H1 (cell line): ENCODE results near the gene SERPINB1. TPM values are rescaled to one million over a fixed set of nuclear protein-coding genes. Genes with fewer than 3 reads are reported as not detected.

Source experiments
- CTCF ChIA-PET: fragments of 300-600 bp; sonication (Branson Sonifier 250); formaldehyde crosslinking; loops from one replicate; lab custom pipeline; 2021; ENCODE audit not compliant: partially characterized antibody; lab: Charles Lee
- POLR2A ChIA-PET: fragments of 300-600 bp; sonication (Branson Sonifier 250); formaldehyde crosslinking; loops from one replicate; lab custom pipeline; 2021; ENCODE audit warnings: inconsistent platforms; ENCODE audit not compliant: partially characterized antibody; lab: Charles Lee
- DNase-seq, 2 experiments: peaks; one replicate each; pipeline versions ENCODE4 v3.0.0 to v3.0.0-alpha.2; 2010 to 2022; ENCODE audit warnings: low spot score in 2 of 2, low read depth in 1 of 2, mixed read lengths in 1 of 2
- FAIRE-seq: peaks from 2 replicates; lab custom pipeline; 2011; peaks lifted over from hg19 to GRCh38; lab: Jason Lieb, UNC
- H2AFZ ChIP-seq: 2 replicates; pipeline ENCODE4 v1.8.1; 2012; ENCODE audit warnings: low read length, inconsistent platforms
- H2AK5ac ChIP-seq: 2 replicates; pipeline ENCODE4 v1.6.1; 2013; ENCODE audit warnings: low read depth, low read length
- H2BK120ac ChIP-seq: replicated peaks from 2 replicates; pipeline ENCODE3; 2013; ENCODE audit warnings: low read depth, low read length, inconsistent platforms
- H2BK12ac ChIP-seq: 2 replicates; pipeline ENCODE4 v1.6.1; 2013; ENCODE audit warnings: low read depth, low read length
- H2BK15ac ChIP-seq: 2 replicates; pipeline ENCODE4 v1.6.1; 2013; ENCODE audit warnings: low read length
- H2BK20ac ChIP-seq: 2 replicates; pipeline ENCODE4 v1.6.1; 2013; ENCODE audit warnings: low read length
- H2BK5ac ChIP-seq: 2 replicates; pipeline ENCODE4 v1.6.1; 2013; ENCODE audit warnings: low read depth, low read length
- H3K14ac ChIP-seq: 2 replicates; pipeline ENCODE4 v1.6.1; 2013; ENCODE audit warnings: inconsistent platforms; ENCODE audit not compliant: insufficient read length
- H3K18ac ChIP-seq: 2 replicates; pipeline ENCODE4 v1.6.1; 2013; ENCODE audit warnings: low read length; ENCODE audit errors: extremely low read depth
- H3K23ac ChIP-seq: 2 replicates; pipeline ENCODE4 v1.6.1; 2013; ENCODE audit warnings: inconsistent platforms; ENCODE audit not compliant: insufficient read length
- H3K23me2 ChIP-seq: 2 replicates; pipeline ENCODE4 v1.6.1; 2013; ENCODE audit warnings: low read depth, low read length
- H3K27ac ChIP-seq: 2 replicates; pipeline ENCODE4 v1.6.1; 2011; ENCODE audit warnings: low read depth, low read length, inconsistent platforms
- H3K27me3 ChIP-seq, 4 experiments: replicated peaks in 1 of 4; 1 replicate in 1 of 4; 2 replicates in 3 of 4; pipeline versions ENCODE4 v1.6.1 to v1.8.1; 2011 to 2013; ENCODE audit warnings: low read length in 3 of 4, mild to moderate bottlenecking in 3 of 4, inconsistent platforms in 2 of 4, mixed read lengths in 2 of 4, moderate library complexity in 1 of 4; ENCODE audit not compliant: control insufficient read depth in 3 of 4, insufficient read depth in 3 of 4; ENCODE audit errors: extremely low read depth in 1 of 4
- H3K36me3 ChIP-seq, 4 experiments: 2 replicates each; pipeline versions ENCODE4 v1.6.1 to v1.8.1; 2011 to 2013; ENCODE audit warnings: mild to moderate bottlenecking in 4 of 4, low read length in 3 of 4, moderate library complexity in 2 of 4, control low read depth in 1 of 4, inconsistent platforms in 1 of 4; ENCODE audit not compliant: insufficient read depth in 4 of 4, control insufficient read depth in 2 of 4
- H3K4ac ChIP-seq: replicated peaks from 2 replicates; pipeline ENCODE3; 2013; ENCODE audit warnings: low read length, low read depth, mixed read lengths, inconsistent platforms; ENCODE audit not compliant: insufficient read length
- H3K4me1 ChIP-seq, 4 experiments: replicated peaks in 1 of 4; 1 replicate in 1 of 4; 2 replicates in 3 of 4; pipeline versions ENCODE4 v1.6.1 to v1.8.1; 2011 to 2013; ENCODE audit warnings: low read length in 3 of 4, inconsistent platforms in 2 of 4, mixed read lengths in 1 of 4; ENCODE audit not compliant: insufficient read depth in 4 of 4, control insufficient read depth in 3 of 4
- H3K4me2 ChIP-seq, 2 experiments: 2 replicates each; pipeline versions ENCODE4 v1.6.1 to v1.8.1; 2011 to 2013; ENCODE audit warnings: low read depth in 2 of 2, low read length in 2 of 2, control low read depth in 1 of 2, inconsistent platforms in 1 of 2, mild to moderate bottlenecking in 1 of 2; ENCODE audit not compliant: insufficient read depth in 1 of 2
- H3K4me3 ChIP-seq, 4 experiments: fragments of 200-600, 300-600 bp in 1 of 4; sonication (generic), shearing (Covaris generic), sonication (Bioruptor Twin) in 1 of 4; 2 replicates each; pipeline versions ENCODE4 v1.5.1 to v1.8.1; 2011 to 2016; ENCODE audit warnings: low read length in 4 of 4, low read depth in 3 of 4, control low read depth in 2 of 4, inconsistent platforms in 2 of 4, mild to moderate bottlenecking in 2 of 4, mixed read lengths in 1 of 4, moderate library complexity in 1 of 4; ENCODE audit not compliant: insufficient read depth in 2 of 4; ENCODE audit errors: extremely low read depth in 1 of 4
- H3K56ac ChIP-seq: replicated peaks from 2 replicates; pipeline ENCODE3; 2013; ENCODE audit warnings: low read depth, mild to moderate bottlenecking, mixed read lengths, low read length, inconsistent platforms; ENCODE audit not compliant: insufficient read length
- H3K79me1 ChIP-seq: 2 replicates; pipeline ENCODE4 v1.6.1; 2013; ENCODE audit warnings: low read depth, low read length, control low read depth
- H3K79me2 ChIP-seq, 2 experiments: 2 replicates each; pipeline versions ENCODE4 v1.6.1 to v1.8.1; 2012 to 2013; ENCODE audit warnings: low read length in 2 of 2, mild to moderate bottlenecking in 2 of 2, inconsistent platforms in 1 of 2; ENCODE audit not compliant: insufficient read depth in 2 of 2, control insufficient read depth in 1 of 2
- H3K9ac ChIP-seq, 4 experiments: replicated peaks in 1 of 4; 1 replicate in 1 of 4; 2 replicates in 3 of 4; pipeline versions ENCODE4 v1.6.1 to v1.8.1; 2011 to 2013; ENCODE audit warnings: low read depth in 3 of 4, low read length in 3 of 4, control low read depth in 2 of 4, mild to moderate bottlenecking in 2 of 4, moderate library complexity in 2 of 4, inconsistent platforms in 1 of 4; ENCODE audit errors: extremely low read depth in 1 of 4
- H3K9me3 ChIP-seq, 2 experiments: 2 replicates each; pipeline versions ENCODE4 v1.6.1 to v1.8.1; 2012 to 2013; ENCODE audit warnings: mild to moderate bottlenecking in 2 of 2, moderate library complexity in 2 of 2, control low read depth in 1 of 2, inconsistent platforms in 1 of 2, low read depth in 1 of 2, low read length in 1 of 2, mixed read lengths in 1 of 2; ENCODE audit not compliant: insufficient read depth in 2 of 2
- H4K20me1 ChIP-seq, 2 experiments: replicated peaks in 1 of 2; 2 replicates each; pipeline versions ENCODE3 to v1.8.1; 2011 to 2013; ENCODE audit warnings: inconsistent platforms in 2 of 2, low read length in 2 of 2, mild to moderate bottlenecking in 1 of 2; ENCODE audit not compliant: insufficient read depth in 2 of 2, control insufficient read depth in 1 of 2
- H4K5ac ChIP-seq: 2 replicates; pipeline ENCODE4 v1.6.1; 2013; ENCODE audit warnings: low read length, low read depth, mixed read lengths, inconsistent platforms; ENCODE audit not compliant: insufficient read length
- H4K8ac ChIP-seq: 2 replicates; pipeline ENCODE4 v1.8.0; 2013; ENCODE audit warnings: mild to moderate bottlenecking, moderate library complexity, low read length, inconsistent platforms; ENCODE audit not compliant: insufficient read depth; ENCODE audit errors: extremely low read depth
- H4K91ac ChIP-seq: replicated peaks from 2 replicates; pipeline ENCODE3; 2013; ENCODE audit warnings: low read length, mixed read lengths, inconsistent platforms; ENCODE audit not compliant: insufficient read length
- GTF2F1 ChIP-seq: IDR thresholded peaks from 2 replicates; pipeline ENCODE4 v1.6.1; 2012; ENCODE audit warnings: low read depth, low read length, improper control_type of control experiment, borderline replicate concordance
- polyA plus RNA-seq, 7 experiments: library from polyadenylated mRNA; depleted of rRNA in 3 of 7; stranded (reverse) in 5 of 7; unstranded in 2 of 7; fragments of >200 nt in 5 of 7; fragments of 200-250 nt in 2 of 7; gene quantifications; 1 replicate in 5 of 7; 2 replicates in 1 of 7; 4 replicates in 1 of 7; pipeline versions ENCODE4 v1.2.1 to v1.2.3, GENCODE V29; 2011 to 2013; ENCODE audit warnings: missing spikeins in 2 of 7, mixed read lengths in 2 of 7
- total RNA-seq: library from RNA; stranded (reverse); fragmentation: NEBNext Ultra II Directional; extraction: Animal tissue kit (Norgen Biotek cat#: 25700); gene quantifications from 2 replicates; pipeline ENCODE4 v1.2.1, GENCODE V29; 2021
- TF ChIP-seq, protein P1 (sequence below): IDR thresholded peaks from 2 replicates; pipeline ENCODE4 v1.6.1; 2012; ENCODE audit warnings: inconsistent platforms

Gene SERPINB1
- total and polyA plus RNA-seq, 2 of the 8 experiments (the other 6 are each of a cell fraction or from before 2014, with no cell fraction given): 8.1 to 17.3 TPM

GRCh38 chr6:2844008-2844407, 2.3 kb upstream of the SERPINB1 start:
- no peaks in the 10 kb centered on the region for H3K23me2 ChIP-seq
- H3K14ac ChIP-seq: no peak overlapping the region
- CTCF ChIA-PET: interaction anchor here (0.6 to 5.1 kb wide), 7 partner anchors 53 to 144 kb away, joined by 3 to 39 read pairs (median 3); no protein-coding TSS in a partner anchor
- peak overlapping the region; percentile 83; the same call in 1 of the 2 replicates for H2BK15ac ChIP-seq
- no peaks in the 10 kb centered on the region for H3K9me3 ChIP-seq
- H4K20me1 ChIP-seq: no peaks in the 10 kb centered on the region
- H4K5ac ChIP-seq: no peak overlapping the region
- no peak overlapping the region for H2BK5ac ChIP-seq
- no peak overlapping the region for H3K4ac ChIP-seq
- H3K4me2 ChIP-seq: no peak overlapping the region
- H2BK120ac ChIP-seq: no peak overlapping the region
- H3K79me1 ChIP-seq: no peaks in the 10 kb centered on the region
- H2BK12ac ChIP-seq: no peak overlapping the region
- FAIRE-seq (no peak), DNase-seq (no peak)
- no peak overlapping the region for H3K9ac ChIP-seq
- no peaks in the 10 kb centered on the region for H3K36me3 ChIP-seq
- peaks cover 11 to 21% (median 16%) of the 10 kb centered on the region in 4 experiments for H3K4me1 ChIP-seq
- no peaks in the 10 kb centered on the region for H3K79me2 ChIP-seq
- H3K56ac ChIP-seq: no peak overlapping the region
- peak overlapping the region; percentile 15; the same call in 1 of the 2 replicates for H2BK20ac ChIP-seq
- H3K27ac ChIP-seq: no peak overlapping the region
- H2AFZ ChIP-seq: no peak overlapping the region
- TF ChIP-seq GTF2F1: no peak
- TF ChIP-seq, protein P1, sequence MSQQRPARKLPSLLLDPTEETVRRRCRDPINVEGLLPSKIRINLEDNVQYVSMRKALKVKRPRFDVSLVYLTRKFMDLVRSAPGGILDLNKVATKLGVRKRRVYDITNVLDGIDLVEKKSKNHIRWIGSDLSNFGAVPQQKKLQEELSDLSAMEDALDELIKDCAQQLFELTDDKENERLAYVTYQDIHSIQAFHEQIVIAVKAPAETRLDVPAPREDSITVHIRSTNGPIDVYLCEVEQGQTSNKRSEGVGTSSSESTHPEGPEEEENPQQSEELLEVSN: no peak
- H3K23ac ChIP-seq: no peak overlapping the region
- no peak overlapping the region for H3K4me3 ChIP-seq
- H2AK5ac ChIP-seq: no peak overlapping the region
- H3K18ac ChIP-seq: no peak overlapping the region
- no peaks in the 10 kb centered on the region for H3K27me3 ChIP-seq
- no peak overlapping the region for H4K8ac ChIP-seq
- POLR2A ChIA-PET: interaction anchor here (1.0 kb wide), 1 partner anchor 26 kb away, joined by 3 read pairs; no protein-coding TSS in a partner anchor
- no peak overlapping the region for H4K91ac ChIP-seq
